Activated T-cell treated with anti-CD3 and anti-CD28 coated beads, Interleukin-2, amount 50 U/mL, for 72 hours (primary cell): ENCODE results near the gene SLC16A2. TPM values are rescaled to one million over a fixed set of nuclear protein-coding genes. Genes with fewer than 3 reads are reported as not detected.

Source experiments
- total RNA-seq, 2 donors: library from RNA; stranded (reverse); gene quantifications; one replicate each; pipeline ENCODE4 v1.2.3, GENCODE V29; 2022

The SLC16A2 gene
- total RNA-seq, 2 donors from 2014 or later, result 0.30 to 0.36 TPM

Other genes starting within 250 kb of the SLC16A2 start
- gene ZCCHC13, start 117.3 kb upstream of the SLC16A2 start, total RNA-seq, result not detected
- 10 to 100 TPM; 29.9 to 35.0 TPM for gene RLIM, start 193.1 kb downstream of the SLC16A2 start, total RNA-seq